Endothelial cell of umbilical vein (primary cell): ENCODE measurements around the gene NLE1. TPM values are rescaled to one million over a fixed set of nuclear protein-coding genes. Genes with fewer than 3 reads are reported as not detected.

ENCODE experiments used
- BruUV-seq: library from RNA; stranded (reverse); fragments of 400-500 nt; replicated peaks from 2 replicates; lab custom pipeline; 2021; lab: Mats Ljungman, UMichigan
- CTCF ChIA-PET: fragments of 300-600, 350-600 bp; sonication (Branson Sonifier 250); formaldehyde crosslinking; loops from one replicate; lab custom pipeline; 2021; ENCODE audit warnings: antibody characterized with exemption, inconsistent platforms; lab: Charles Lee
- POLR2A ChIA-PET: fragments of 300-600, 350-600 bp; sonication (Branson Sonifier 250); formaldehyde crosslinking; loops from one replicate; lab custom pipeline; 2021; ENCODE audit warnings: antibody characterized with exemption, inconsistent platforms; lab: Charles Lee
- DNase-seq: peaks from one replicate; pipeline ENCODE4 v3.0.0-alpha.2; 2011; ENCODE audit warnings: low read depth, low spot score
- FAIRE-seq: peaks from 2 replicates; lab custom pipeline; 2011; peaks lifted over from hg19 to GRCh38; lab: Jason Lieb, UNC
- H2AFZ ChIP-seq: 2 replicates; pipeline ENCODE4 v1.6.0; 2012; ENCODE audit warnings: low read depth, low read length, control low read depth, inconsistent platforms
- H3K27ac ChIP-seq: 2 replicates; pipeline ENCODE4 v1.5.1; 2011; ENCODE audit warnings: low read depth, mild to moderate bottlenecking, control low read depth, low read length, moderate library complexity; ENCODE audit not compliant: insufficient read depth
- H3K27me3 ChIP-seq, 2 experiments: 2 replicates each; pipeline versions ENCODE4 v1.6.0 to v1.6.1; 2011; ENCODE audit warnings: low read length in 2 of 2, mixed read lengths in 1 of 2; ENCODE audit not compliant: control insufficient read depth in 2 of 2, insufficient read depth in 2 of 2
- H3K36me3 ChIP-seq, 2 experiments: 2 replicates in 1 of 2; 3 replicates in 1 of 2; pipeline ENCODE4 v1.5.1; 2011; ENCODE audit warnings: low read length in 2 of 2, mild to moderate bottlenecking in 1 of 2, moderate library complexity in 1 of 2; ENCODE audit not compliant: control insufficient read depth in 2 of 2, insufficient read depth in 2 of 2; ENCODE audit errors: extremely low read depth in 1 of 2
- H3K4me1 ChIP-seq: 3 replicates; pipeline ENCODE4 v1.5.1; 2011; ENCODE audit warnings: mild to moderate bottlenecking, low read length; ENCODE audit not compliant: control insufficient read depth, insufficient read depth; ENCODE audit errors: extremely low read depth
- H3K4me2 ChIP-seq: 2 replicates; pipeline ENCODE4 v1.6.1; 2011; ENCODE audit warnings: low read length, control low read depth, mixed read lengths; ENCODE audit not compliant: insufficient read depth
- H3K4me3 ChIP-seq, 3 experiments: fragments of 200-600 bp in 1 of 3; sonication (generic), shearing (Covaris generic) in 1 of 3; replicated peaks in 1 of 3; 2 replicates each; pipeline ENCODE4 v1.5.1; 2011 to 2016; ENCODE audit warnings: control low read depth in 3 of 3, low read length in 3 of 3, mild to moderate bottlenecking in 2 of 3, inconsistent platforms in 1 of 3, low read depth in 1 of 3, moderate library complexity in 1 of 3; ENCODE audit not compliant: insufficient read depth in 1 of 3
- H3K79me2 ChIP-seq: 2 replicates; pipeline ENCODE4 v1.6.0; 2012; ENCODE audit warnings: low read length, inconsistent platforms; ENCODE audit not compliant: control insufficient read depth, insufficient read depth
- H3K9ac ChIP-seq: replicated peaks from 2 replicates; pipeline ENCODE3; 2011; ENCODE audit warnings: low read length, control low read depth; ENCODE audit not compliant: insufficient read depth; ENCODE audit errors: extremely low read depth
- H3K9me1 ChIP-seq: replicated peaks from 3 replicates; pipeline ENCODE4 v1.6.0; 2011; ENCODE audit warnings: mild to moderate bottlenecking, low read length; ENCODE audit not compliant: control insufficient read depth, insufficient read depth; ENCODE audit errors: extremely low read depth
- H3K9me3 ChIP-seq: replicated peaks from 2 replicates; pipeline ENCODE4 v1.5.1; 2012; ENCODE audit warnings: low read length, inconsistent platforms; ENCODE audit not compliant: control insufficient read depth, insufficient read depth
- H4K20me1 ChIP-seq: replicated peaks from 2 replicates; pipeline ENCODE3; 2011; ENCODE audit warnings: mild to moderate bottlenecking, low read length; ENCODE audit not compliant: control insufficient read depth, insufficient read depth; ENCODE audit errors: extremely low read depth
- CTCF ChIP-seq, 2 donors: IDR thresholded peaks; 1 replicate in 1 of 2; 2 replicates in 1 of 2; pipeline ENCODE4 v1.5.1; 2011; ENCODE audit warnings: low read length in 2 of 2, mild to moderate bottlenecking in 2 of 2, moderate library complexity in 2 of 2, control low read depth in 1 of 2, inconsistent platforms in 1 of 2, low read depth in 1 of 2; ENCODE audit not compliant: insufficient read depth in 1 of 2; ENCODE audit errors: extremely low read depth in 1 of 2
- EZH2 ChIP-seq: IDR thresholded peaks from 2 replicates; pipeline ENCODE4 v1.6.1; 2012; ENCODE audit warnings: borderline replicate concordance, low read depth, mild to moderate bottlenecking, moderate library complexity, low read length, inconsistent platforms; ENCODE audit not compliant: severe bottlenecking
- FOS ChIP-seq: IDR thresholded peaks from 2 replicates; pipeline ENCODE4 v1.6.1; 2011; ENCODE audit warnings: mild to moderate bottlenecking, low read length, moderate library complexity, borderline replicate concordance; ENCODE audit not compliant: insufficient read depth
- GATA2 ChIP-seq: IDR thresholded peaks from 2 replicates; pipeline ENCODE4 v1.7.0; 2011; ENCODE audit warnings: low read depth, mild to moderate bottlenecking, moderate library complexity, mixed read lengths, low read length; ENCODE audit not compliant: insufficient read length, insufficient read depth
- JUN ChIP-seq: IDR thresholded peaks from 2 replicates; pipeline ENCODE4 v1.6.1; 2011; ENCODE audit warnings: borderline replicate concordance, low read depth; ENCODE audit not compliant: insufficient read length, insufficient read depth
- MAX ChIP-seq: IDR thresholded peaks from 2 replicates; pipeline ENCODE4 v1.6.1; 2011; ENCODE audit not compliant: insufficient read depth, insufficient read length
- MYC ChIP-seq: IDR thresholded peaks from one replicate; pipeline ENCODE4 v1.6.1; 2011; ENCODE audit warnings: mild to moderate bottlenecking, low read depth, low read length
- POLR2A ChIP-seq: IDR thresholded peaks from 2 replicates; pipeline ENCODE4 v1.6.1; 2012; ENCODE audit warnings: low read depth, mild to moderate bottlenecking, control low read depth, low read length
- POLR2AphosphoS5 ChIP-seq: IDR thresholded peaks from 2 replicates; pipeline ENCODE4 v1.6.1; 2012; ENCODE audit warnings: low read depth, mild to moderate bottlenecking, control low read depth, low read length, moderate library complexity; ENCODE audit not compliant: insufficient read depth
- dilution Hi-C: fragments of 300-500 bp; cut with MboI; formaldehyde crosslinking; loops from one replicate; pipeline ENCODE4 v1.15.0; 2019; ENCODE audit warnings: low sequenced_read_pairs; ENCODE audit not compliant: extremely low pct_ligation_motif_present
- intact Hi-C: fragments of 100-400 bp; cut with micrococcal nuclease; formaldehyde crosslinking; loops from one replicate; pipeline ENCODE4 v1.10.0; 2022
- polyA plus RNA-seq, 4 experiments: library from polyadenylated mRNA; depleted of rRNA in 3 of 4; stranded (reverse) in 3 of 4; unstranded in 1 of 4; fragments of >200 nt; gene quantifications; 2 replicates each; pipeline versions ENCODE4 v1.2.1 to v1.2.3, GENCODE V29; 2011 to 2012; ENCODE audit warnings: missing spikeins in 1 of 4
- total RNA-seq: library from RNA; stranded (reverse); gene quantifications from 2 replicates; pipeline ENCODE4 v1.2.3, GENCODE V29; 2021

The NLE1 gene
- total and polyA plus RNA-seq, 2 donors (not counting 3 experiments of a cell fraction or from before 2014, with no cell fraction given) = 19.1 to 22.8 TPM

- intact Hi-C loops = no loop called here
- Histone ChIP-seq H3K9ac (no peak overlapping the region), H3K4me3 (no peak overlapping the region), H3K4me2 (no peak overlapping the region), H3K9me3 (no peaks in the 10 kb centered on the region), H3K36me3 (peaks cover 4 to 19% of the 10 kb centered on the region in 2 experiments), H2AFZ (no peak overlapping the region), H3K9me1 (no peaks in the 10 kb centered on the region), H3K4me1 (no peaks in the 10 kb centered on the region), H4K20me1 (no peaks in the 10 kb centered on the region), H3K27ac (no peak overlapping the region), H3K79me2 (no peaks in the 10 kb centered on the region), H3K27me3 (no peaks in the 10 kb centered on the region)
- CTCF ChIA-PET = interaction anchor here (1.3 kb wide), 1 partner anchor 682 kb away, joined by 3 read pairs; no protein-coding TSS in a partner anchor
- no peak for FAIRE-seq
- TF ChIP-seq GATA2 (no peak), MAX (no peak), MYC (no peak), POLR2AphosphoS5 (no peak), FOS (no peak), JUN (no peak), EZH2 (no peak), POLR2A (no peak), CTCF (IDR thresholded peaks at IDR 0.05; ENCODE audit: extremely low read depth in 1 of 2, insufficient read depth in 1 of 2, low read depth in 1 of 2, low read length in 2 of 2) (no peak)
- BruUV-seq = no TSS peak
- DNase-seq = no peak
- POLR2A ChIA-PET = no interaction called here
- dilution Hi-C loops = loop anchor here (25.0 kb wide), 1 partner anchor 114 kb away; the partner anchor contains the start of gene LIG3
Measured at GRCh38 chr17:35101725-35102124, 40.4 kb downstream of the NLE1 start.
